Spleen (tissue), 11 donors: ENCODE results near the gene PGA4. TPM values are rescaled to one million over a fixed set of nuclear protein-coding genes. Genes with fewer than 3 reads are reported as not detected.

ENCODE experiments used
- DNase-seq: peaks from one replicate; pipeline ENCODE4 v3.0.0-alpha.2; 2020
- H3K27ac ChIP-seq, 8 donors: fragments of 200-600 bp; sonication (generic) in 7 of 8; 1 replicate in 4 of 8; 2 replicates in 4 of 8; pipeline versions ENCODE4 v1.5.0 to v1.8.0; 2016 to 2021; ENCODE audit warnings: inconsistent platforms in 4 of 8, mild to moderate bottlenecking in 4 of 8, moderate library complexity in 1 of 8
- H3K27me3 ChIP-seq, 7 donors: fragments of 200-600 bp; sonication (generic) in 6 of 7; replicated peaks in 1 of 7; 1 replicate in 4 of 7; 2 replicates in 3 of 7; pipeline versions ENCODE4 v1.5.0 to v1.8.0; 2016 to 2021; ENCODE audit warnings: inconsistent platforms in 3 of 7, mild to moderate bottlenecking in 1 of 7
- H3K36me3 ChIP-seq, 6 donors: fragments of 200-600 bp; sonication (generic) in 5 of 6; 1 replicate in 4 of 6; 2 replicates in 2 of 6; pipeline versions ENCODE4 v1.5.0 to v1.8.0; 2016 to 2021; ENCODE audit warnings: inconsistent platforms in 2 of 6
- H3K4me1 ChIP-seq, 6 donors: fragments of 200-600 bp; sonication (generic) in 5 of 6; 1 replicate in 3 of 6; 2 replicates in 3 of 6; pipeline versions ENCODE4 v1.5.0 to v1.8.0; 2016 to 2021; ENCODE audit warnings: inconsistent platforms in 3 of 6
- H3K4me3 ChIP-seq, 8 donors: fragments of 200-600 bp; sonication (generic) in 7 of 8; 1 replicate in 4 of 8; 2 replicates in 4 of 8; pipeline versions ENCODE4 v1.5.0 to v1.8.0; 2016 to 2021; ENCODE audit warnings: inconsistent platforms in 4 of 8, mild to moderate bottlenecking in 4 of 8, moderate library complexity in 2 of 8
- H3K9me3 ChIP-seq, 8 donors: fragments of 200-600 bp; sonication (generic) in 7 of 8; 1 replicate in 4 of 8; 2 replicates in 4 of 8; pipeline versions ENCODE4 v1.5.0 to v1.8.0; 2016 to 2021; ENCODE audit warnings: inconsistent platforms in 4 of 8
- POLR2A ChIP-seq, 3 donors: fragments of 450-650 bp; IDR thresholded peaks; one replicate each; pipeline ENCODE4 v1.5.1; 2017; ENCODE audit warnings: antibody characterized with exemption in 3 of 3, mild to moderate bottlenecking in 1 of 3
- POLR2AphosphoS5 ChIP-seq, 3 donors: sonication (generic); formaldehyde crosslinking; IDR thresholded peaks; one replicate each; pipeline ENCODE4 v1.5.1; 2017; ENCODE audit warnings: antibody characterized with exemption in 3 of 3
- WGBS, 5 donors: extraction: QIAGEN DNeasy Blood & Tissue Kit in 3 of 5; methylation state at CpG; one replicate each; pipeline versions ENCODE4 v1.1.5 to v1.1.7; 2013 to 2018; 5-methylcytosine and 5-hydroxymethylcytosine counted together
- intact Hi-C: fragments of 100-400 bp; cut with DNase I; formaldehyde crosslinking; loops from one replicate; pipeline ENCODE4 v1.15.0; 2023; ENCODE audit warnings: low total_unique reads
- polyA plus RNA-seq, 3 donors: library from polyadenylated mRNA; stranded (reverse); fragments of 200-250 nt; gene quantifications; one replicate each; pipeline ENCODE4 v1.2.1, GENCODE V29; 2013
- total RNA-seq, 7 donors: library from RNA; depleted of rRNA in 3 of 7; stranded (reverse); fragments of >200 nt in 3 of 7; fragmentation: NEBNext Ultra II Directional in 4 of 7; extraction: Animal tissue kit (Norgen Biotek cat#: 25700) in 4 of 7; gene quantifications; one replicate each; pipeline versions ENCODE4 v1.1.0 to v1.2.1, GENCODE V29; 2016 to 2021
- TF ChIP-seq, protein P1 (sequence below), 11 experiments: fragments of 200-600 bp in 7 of 11; fragments of 450-650 bp in 4 of 11; sonication (generic) in 4 of 11; IDR thresholded peaks in 8 of 11; conservative IDR thresholded peaks in 3 of 11; 1 replicate in 7 of 11; 2 replicates in 4 of 11; pipeline versions ENCODE4 v1.4.0 to v1.8.0; 2016 to 2021; ENCODE audit warnings: antibody characterized with exemption in 11 of 11, inconsistent platforms in 4 of 11, mild to moderate bottlenecking in 1 of 11
- donor health status: healthy with polysubstance abuse.
- donor health status: DM: no; HTN: no; CAD: no; lungs with moderate emphysema.
- donor health status: DM: no; HTN: no; CAD: no.
- donor health status: Bipolar disorder and iron deficiency.
- donor health status: healthy.
- donor health status: DM: no; HTN: no; CAD: no.
- donor health status: DM: yes; HTN: yes; CAD: no.

Gene PGA4
- total and polyA plus RNA-seq, 10 donors, result 0.36 to 12.2 (median 1.6) TPM; not detected in 1

DNA sequence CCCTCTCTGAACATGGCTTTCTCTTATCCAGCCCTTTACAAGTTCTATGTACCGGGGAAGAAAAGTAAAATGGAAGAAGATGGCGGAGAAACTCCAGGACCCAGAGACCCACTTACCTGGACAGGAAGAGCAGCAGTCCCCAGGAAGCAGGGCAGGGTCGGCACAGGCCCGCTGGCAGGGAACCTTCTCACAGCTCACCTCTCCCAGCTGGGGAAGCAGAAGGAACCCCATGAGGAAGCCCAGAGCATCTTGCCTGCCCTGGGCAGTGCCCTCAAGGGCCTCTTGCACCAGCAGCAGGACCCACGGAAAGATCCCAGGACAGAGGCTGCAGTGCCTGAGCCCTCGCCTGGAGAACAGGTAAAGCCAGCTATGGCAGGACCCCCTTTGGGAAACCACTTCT, 42.2 kb downstream of the PGA4 start:
- TF ChIP-seq, protein P1, sequence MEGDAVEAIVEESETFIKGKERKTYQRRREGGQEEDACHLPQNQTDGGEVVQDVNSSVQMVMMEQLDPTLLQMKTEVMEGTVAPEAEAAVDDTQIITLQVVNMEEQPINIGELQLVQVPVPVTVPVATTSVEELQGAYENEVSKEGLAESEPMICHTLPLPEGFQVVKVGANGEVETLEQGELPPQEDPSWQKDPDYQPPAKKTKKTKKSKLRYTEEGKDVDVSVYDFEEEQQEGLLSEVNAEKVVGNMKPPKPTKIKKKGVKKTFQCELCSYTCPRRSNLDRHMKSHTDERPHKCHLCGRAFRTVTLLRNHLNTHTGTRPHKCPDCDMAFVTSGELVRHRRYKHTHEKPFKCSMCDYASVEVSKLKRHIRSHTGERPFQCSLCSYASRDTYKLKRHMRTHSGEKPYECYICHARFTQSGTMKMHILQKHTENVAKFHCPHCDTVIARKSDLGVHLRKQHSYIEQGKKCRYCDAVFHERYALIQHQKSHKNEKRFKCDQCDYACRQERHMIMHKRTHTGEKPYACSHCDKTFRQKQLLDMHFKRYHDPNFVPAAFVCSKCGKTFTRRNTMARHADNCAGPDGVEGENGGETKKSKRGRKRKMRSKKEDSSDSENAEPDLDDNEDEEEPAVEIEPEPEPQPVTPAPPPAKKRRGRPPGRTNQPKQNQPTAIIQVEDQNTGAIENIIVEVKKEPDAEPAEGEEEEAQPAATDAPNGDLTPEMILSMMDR (IDR thresholded peaks at IDR 0.05 in 8 of 11, conservative IDR thresholded peaks at IDR 0.05 in 3 of 11), result no peak
- no peak for TF ChIP-seq POLR2AphosphoS5 (IDR thresholded peaks at IDR 0.05)
- TF ChIP-seq POLR2A (IDR thresholded peaks at IDR 0.05), result no peak
- H3K4me1 ChIP-seq, result no peaks in the 10 kb centered on the region
- H3K4me3 ChIP-seq, result no peak overlapping the region
- no peak for DNase-seq
- no peaks in the 10 kb centered on the region for H3K36me3 ChIP-seq
- no peak overlapping the region for H3K27ac ChIP-seq
- H3K9me3 ChIP-seq, result no peaks in the 10 kb centered on the region
- intact Hi-C loops, result no loop called here
- WGBS, 5 donors, result 87 to 94% (median 90%) methylated on average over 6 of the region's 6 CpGs
- no peaks in the 10 kb centered on the region for H3K27me3 ChIP-seq

DNA sequence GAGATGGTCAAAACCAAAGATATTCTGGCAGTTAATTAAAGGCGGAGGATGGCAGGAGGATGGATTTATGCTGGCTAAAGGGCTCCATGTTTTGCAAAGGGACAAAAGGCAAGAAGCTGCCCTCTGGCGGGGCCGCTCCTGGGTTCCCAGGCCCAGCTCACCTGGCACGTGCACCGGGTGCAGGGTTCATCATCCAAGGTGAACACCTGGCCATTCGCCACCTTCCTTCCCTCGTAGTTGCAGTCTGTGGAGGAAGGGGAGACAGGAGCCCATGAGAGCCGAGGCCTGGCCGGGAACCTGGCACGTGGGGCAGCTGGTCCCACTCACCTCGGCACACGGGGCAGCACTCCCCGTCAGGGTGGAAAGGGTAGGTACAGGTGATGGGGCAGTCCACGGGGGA, 42.6 kb downstream of the PGA4 start:
- Histone ChIP-seq H3K36me3 (no peaks in the 10 kb centered on the region), H3K27me3 (no peaks in the 10 kb centered on the region), H3K4me1 (no peaks in the 10 kb centered on the region), H3K4me3 (no peak overlapping the region), H3K9me3 (no peaks in the 10 kb centered on the region), H3K27ac (no peak overlapping the region)
- DNase-seq, result no peak
- WGBS, 5 donors, result 89 to 98% (median 94%) methylated on average over 14 of the region's 14 CpGs
- intact Hi-C loops, result no loop called here
- TF ChIP-seq POLR2AphosphoS5 (IDR thresholded peaks at IDR 0.05) (no peak), POLR2A (IDR thresholded peaks at IDR 0.05) (no peak)
- TF ChIP-seq, protein P1 (IDR thresholded peaks at IDR 0.05 in 8 of 11, conservative IDR thresholded peaks at IDR 0.05 in 3 of 11), result no peak

DNA sequence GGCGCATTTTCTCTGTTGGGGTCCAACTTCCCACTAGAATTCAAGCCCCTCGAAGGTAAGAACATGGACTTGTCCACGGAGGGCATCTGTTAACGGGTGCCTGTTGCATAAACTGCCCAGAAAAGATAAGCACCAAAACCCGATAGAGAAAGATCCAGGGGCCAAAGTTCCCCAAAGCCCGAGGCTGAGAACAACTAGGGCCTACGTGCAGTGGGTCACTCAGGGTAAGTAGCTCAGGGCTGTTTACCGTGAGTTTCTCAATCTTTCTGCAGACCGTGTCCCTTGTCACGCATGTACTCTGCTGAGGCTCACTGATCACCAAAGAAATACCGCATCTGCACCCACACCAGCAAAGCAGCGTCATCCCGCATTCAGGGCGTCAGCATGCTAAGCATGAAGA, 43.2 kb downstream of the PGA4 start:
- DNase-seq, result no peak
- no peaks in the 10 kb centered on the region for H3K27me3 ChIP-seq
- 89 to 95% (median 93%) methylated on average over 11 to 14 of the region's 14 CpGs for WGBS, 5 donors
- no peaks in the 10 kb centered on the region for H3K4me1 ChIP-seq
- no peaks in the 10 kb centered on the region for H3K36me3 ChIP-seq
- no peak overlapping the region for H3K4me3 ChIP-seq
- H3K27ac ChIP-seq, result no peak overlapping the region
- H3K9me3 ChIP-seq, result no peaks in the 10 kb centered on the region
- TF ChIP-seq, protein P1 (IDR thresholded peaks at IDR 0.05 in 8 of 11, conservative IDR thresholded peaks at IDR 0.05 in 3 of 11), result no peak
- no peak for TF ChIP-seq POLR2A (IDR thresholded peaks at IDR 0.05)
- intact Hi-C loops, result no loop called here

DNA sequence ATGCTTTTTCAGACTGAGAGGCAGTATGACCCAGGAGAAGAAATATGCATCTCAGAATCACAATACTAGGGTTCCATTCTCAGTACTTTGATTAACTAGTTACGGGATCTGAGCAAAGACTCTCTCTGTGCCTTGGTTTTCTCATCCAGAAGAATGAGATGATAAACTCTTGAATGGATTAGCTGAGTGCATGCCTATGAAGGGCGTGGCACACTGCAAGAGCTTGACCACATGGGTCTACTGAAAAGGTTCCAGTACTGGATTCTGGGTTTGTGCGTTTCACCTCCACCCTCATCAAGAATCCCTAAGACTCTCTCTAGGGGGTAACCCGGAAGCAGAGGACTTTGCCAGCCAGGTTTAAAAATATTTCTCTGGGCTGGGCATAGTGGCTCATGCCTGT, 44.5 kb downstream of the PGA4 start:
- no peak overlapping the region for H3K4me3 ChIP-seq
- H3K4me1 ChIP-seq, result no peaks in the 10 kb centered on the region
- TF ChIP-seq POLR2AphosphoS5 (IDR thresholded peaks at IDR 0.05), result no peak
- no peak for TF ChIP-seq POLR2A (IDR thresholded peaks at IDR 0.05)
- TF ChIP-seq, protein P1 (IDR thresholded peaks at IDR 0.05 in 8 of 11, conservative IDR thresholded peaks at IDR 0.05 in 3 of 11), result no peak
- no peaks in the 10 kb centered on the region for H3K9me3 ChIP-seq
- intact Hi-C loops, result no loop called here
- H3K36me3 ChIP-seq, result no peaks in the 10 kb centered on the region
- 82 to 97% (median 91%) methylated on average over 4 of the region's 4 CpGs for WGBS, 5 donors
- DNase-seq, result no peak
- H3K27ac ChIP-seq, result no peak overlapping the region
- H3K27me3 ChIP-seq, result no peaks in the 10 kb centered on the region
